ENCODE measurements around the gene PCP4.

Gene PCP4

DNA sequence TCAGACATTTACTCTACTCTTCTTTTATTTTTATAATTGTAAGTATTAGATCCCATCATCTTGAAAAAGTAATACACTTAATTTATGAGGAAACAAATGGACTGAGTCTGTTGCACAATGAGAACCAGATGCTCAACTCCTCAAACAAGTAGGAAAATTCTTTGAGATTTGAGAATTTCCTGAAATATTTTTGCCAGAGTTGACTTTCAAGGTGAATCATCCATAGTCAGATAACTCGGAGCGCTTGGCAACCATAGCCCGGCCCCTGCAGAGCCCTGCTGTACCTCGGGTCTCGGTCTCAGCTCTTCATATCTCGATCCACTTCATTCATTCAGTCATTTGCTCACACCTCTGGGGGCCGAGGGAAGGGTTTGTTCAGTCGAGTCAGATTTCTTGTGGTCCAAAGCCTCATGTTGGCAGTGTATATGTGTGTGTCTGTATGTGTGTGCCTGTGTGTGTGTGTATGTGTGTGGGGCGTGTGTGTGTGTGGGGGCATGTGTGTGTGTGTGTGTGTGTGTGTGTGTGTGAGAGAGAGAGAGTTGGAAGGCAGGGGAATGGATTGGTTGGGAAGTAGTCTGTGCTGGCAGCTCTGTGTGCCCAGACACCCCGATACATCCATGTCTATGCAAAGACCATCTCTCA, 18.1 kb upstream of the PCP4 start:
- H3K9me2 ChIP-seq (replicated peaks; ENCODE audit: low read depth, low read length) = no peaks in the 10 kb centered on the region
- no peak overlapping the region for H3K4me2 ChIP-seq (ENCODE audit: low read depth, low read length, poor library complexity, severe bottlenecking)
- no peak overlapping the region for H3K4me3 ChIP-seq (ENCODE audit: low read length, poor library complexity, severe bottlenecking)
- H3K27me3 ChIP-seq (ENCODE audit: insufficient read depth, low read length, poor library complexity, severe bottlenecking) = no peaks in the 10 kb centered on the region
- H3K36me3 ChIP-seq (ENCODE audit: insufficient read depth, low read length) = no peaks in the 10 kb centered on the region
- H3K9ac ChIP-seq (ENCODE audit: low read depth, low read length, poor library complexity, severe bottlenecking) = no peak overlapping the region
- no peaks in the 10 kb centered on the region for H3F3A ChIP-seq (ENCODE audit: low read depth)
- H2AFZ ChIP-seq (ENCODE audit: low read length) = no peak overlapping the region
- H3K79me2 ChIP-seq (ENCODE audit: insufficient read depth, low read length) = no peaks in the 10 kb centered on the region
- no peaks in the 10 kb centered on the region for H3K4me1 ChIP-seq (ENCODE audit: insufficient read depth, low read length, poor library complexity, severe bottlenecking)
- TF ChIP-seq, protein P1, sequence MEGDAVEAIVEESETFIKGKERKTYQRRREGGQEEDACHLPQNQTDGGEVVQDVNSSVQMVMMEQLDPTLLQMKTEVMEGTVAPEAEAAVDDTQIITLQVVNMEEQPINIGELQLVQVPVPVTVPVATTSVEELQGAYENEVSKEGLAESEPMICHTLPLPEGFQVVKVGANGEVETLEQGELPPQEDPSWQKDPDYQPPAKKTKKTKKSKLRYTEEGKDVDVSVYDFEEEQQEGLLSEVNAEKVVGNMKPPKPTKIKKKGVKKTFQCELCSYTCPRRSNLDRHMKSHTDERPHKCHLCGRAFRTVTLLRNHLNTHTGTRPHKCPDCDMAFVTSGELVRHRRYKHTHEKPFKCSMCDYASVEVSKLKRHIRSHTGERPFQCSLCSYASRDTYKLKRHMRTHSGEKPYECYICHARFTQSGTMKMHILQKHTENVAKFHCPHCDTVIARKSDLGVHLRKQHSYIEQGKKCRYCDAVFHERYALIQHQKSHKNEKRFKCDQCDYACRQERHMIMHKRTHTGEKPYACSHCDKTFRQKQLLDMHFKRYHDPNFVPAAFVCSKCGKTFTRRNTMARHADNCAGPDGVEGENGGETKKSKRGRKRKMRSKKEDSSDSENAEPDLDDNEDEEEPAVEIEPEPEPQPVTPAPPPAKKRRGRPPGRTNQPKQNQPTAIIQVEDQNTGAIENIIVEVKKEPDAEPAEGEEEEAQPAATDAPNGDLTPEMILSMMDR (conservative IDR thresholded peaks at IDR 0.05; ENCODE audit: low read length) = no peak
- peaks cover 6% of the 10 kb centered on the region; the same call in 1 of the 2 replicates for H3K9me3 ChIP-seq (ENCODE audit: insufficient read depth, low read depth, low read length)
- no peaks in the 10 kb centered on the region for H4K20me1 ChIP-seq (ENCODE audit: insufficient read depth, low read length, poor library complexity, severe bottlenecking)

DNA sequence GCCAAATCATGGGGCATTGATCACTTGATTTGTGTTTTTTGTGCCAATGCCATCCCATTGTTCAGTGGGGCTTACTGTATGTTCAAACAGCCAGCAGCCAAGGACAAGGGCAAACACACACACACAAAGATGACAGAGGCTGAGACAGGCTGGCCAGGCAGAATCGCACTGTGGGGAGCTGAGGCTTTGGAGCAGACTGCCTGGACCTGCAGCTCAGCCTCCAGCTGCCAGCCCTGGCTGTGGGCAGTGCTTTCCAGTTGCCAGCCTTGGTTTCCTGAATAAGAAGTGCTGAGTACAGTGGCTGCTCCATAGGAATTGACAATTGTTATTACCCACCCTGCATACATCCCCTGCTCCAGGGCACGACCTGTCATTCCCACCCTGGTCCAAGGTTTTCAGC, 16.9 kb upstream of the PCP4 start:
- Histone ChIP-seq H3K9me3 (ENCODE audit: insufficient read depth, low read depth, low read length) (peaks cover 6% of the 10 kb centered on the region; the same call in 1 of the 2 replicates), H3K36me3 (ENCODE audit: insufficient read depth, low read length) (no peaks in the 10 kb centered on the region), H3K27me3 (ENCODE audit: insufficient read depth, low read length, poor library complexity, severe bottlenecking) (no peaks in the 10 kb centered on the region), H3F3A (ENCODE audit: low read depth) (no peaks in the 10 kb centered on the region), H3K4me1 (ENCODE audit: insufficient read depth, low read length, poor library complexity, severe bottlenecking) (no peaks in the 10 kb centered on the region), H3K4me2 (ENCODE audit: low read depth, low read length, poor library complexity, severe bottlenecking) (no peak overlapping the region), H3K9ac (ENCODE audit: low read depth, low read length, poor library complexity, severe bottlenecking) (no peak overlapping the region), H3K9me2 (replicated peaks; ENCODE audit: low read depth, low read length) (no peaks in the 10 kb centered on the region), H3K79me2 (ENCODE audit: insufficient read depth, low read length) (no peaks in the 10 kb centered on the region), H2AFZ (ENCODE audit: low read length) (no peak overlapping the region), H4K20me1 (ENCODE audit: insufficient read depth, low read length, poor library complexity, severe bottlenecking) (no peaks in the 10 kb centered on the region), H3K4me3 (ENCODE audit: low read length, poor library complexity, severe bottlenecking) (no peak overlapping the region)
- TF ChIP-seq, protein P1 (conservative IDR thresholded peaks at IDR 0.05; ENCODE audit: low read length) = no peak
- no peak for TF ChIP-seq EZH2phosphoT487 (IDR thresholded peaks at IDR 0.05; ENCODE audit: borderline replicate concordance)

DNA sequence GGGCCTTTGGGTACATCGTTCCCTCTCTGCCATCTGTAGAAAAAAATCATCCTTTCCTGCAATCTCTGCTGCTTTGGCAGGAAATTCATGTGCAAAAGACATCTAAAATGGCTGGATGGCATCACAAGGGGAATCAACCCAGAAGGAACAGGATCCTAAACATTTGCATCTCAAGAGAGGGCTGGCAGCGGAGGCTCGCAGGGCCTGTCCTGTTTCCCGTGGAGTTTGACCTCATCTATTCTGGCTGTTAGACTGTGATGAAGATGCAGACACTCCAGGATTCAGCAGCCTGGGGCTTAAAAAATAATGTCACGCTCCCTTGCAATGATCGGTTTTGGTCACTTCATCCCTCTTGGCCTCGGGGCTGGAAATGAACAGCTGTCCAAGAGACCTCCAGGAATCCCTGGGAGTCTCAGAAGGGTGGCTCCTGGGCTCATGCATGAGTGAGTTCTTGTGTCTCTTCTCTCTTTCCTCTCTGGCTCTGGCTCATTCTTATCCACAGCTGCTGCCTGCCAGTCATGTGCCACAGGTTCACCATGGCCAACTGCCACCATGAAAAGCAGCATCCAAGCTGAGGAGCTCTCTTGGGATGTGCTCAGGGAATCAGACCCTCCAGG, 16.1 kb upstream of the PCP4 start:
- Histone ChIP-seq H3K4me1 (ENCODE audit: insufficient read depth, low read length, poor library complexity, severe bottlenecking) (no peaks in the 10 kb centered on the region), H3K9ac (ENCODE audit: low read depth, low read length, poor library complexity, severe bottlenecking) (no peak overlapping the region), H3K9me3 (ENCODE audit: insufficient read depth, low read depth, low read length) (peaks cover 6% of the 10 kb centered on the region; the same call in 1 of the 2 replicates), H4K20me1 (ENCODE audit: insufficient read depth, low read length, poor library complexity, severe bottlenecking) (no peaks in the 10 kb centered on the region), H3K79me2 (ENCODE audit: insufficient read depth, low read length) (no peaks in the 10 kb centered on the region), H3K9me2 (replicated peaks; ENCODE audit: low read depth, low read length) (no peaks in the 10 kb centered on the region), H3F3A (ENCODE audit: low read depth) (no peaks in the 10 kb centered on the region), H3K4me3 (ENCODE audit: low read length, poor library complexity, severe bottlenecking) (no peak overlapping the region), H3K27me3 (ENCODE audit: insufficient read depth, low read length, poor library complexity, severe bottlenecking) (no peaks in the 10 kb centered on the region), H3K4me2 (ENCODE audit: low read depth, low read length, poor library complexity, severe bottlenecking) (no peak overlapping the region), H2AFZ (ENCODE audit: low read length) (no peak overlapping the region), H3K36me3 (ENCODE audit: insufficient read depth, low read length) (no peaks in the 10 kb centered on the region)
- no peak for TF ChIP-seq EZH2phosphoT487 (IDR thresholded peaks at IDR 0.05; ENCODE audit: borderline replicate concordance)
- TF ChIP-seq, protein P1 (conservative IDR thresholded peaks at IDR 0.05; ENCODE audit: low read length) = no peak

Data from Loucy (cell line).